Stimulated activated CD8-positive, alpha-beta memory T cell treated with anti-CD3 and anti-CD28 coated beads, Interleukin-12 subunit alpha, Interleukin-12 subunit beta, amount 100 ng/mL, for 4 hours (primary cell): Measurements from ENCODE around the gene AIFM1.

Experiments used
- DNase-seq: peaks from one replicate; pipeline ENCODE4 v3.0.0-alpha.2; 2020; ENCODE audit warnings: low read depth

The AIFM1 gene

GRCh38 chrX:130091980-130092522 is 73.6 kb downstream of the AIFM1 start:
- peak; percentile 71 for DNase-seq

- no peak for DNase-seq
Measured at GRCh38 chrX:130090364-130090763, 75.3 kb downstream of the AIFM1 start.

DNA sequence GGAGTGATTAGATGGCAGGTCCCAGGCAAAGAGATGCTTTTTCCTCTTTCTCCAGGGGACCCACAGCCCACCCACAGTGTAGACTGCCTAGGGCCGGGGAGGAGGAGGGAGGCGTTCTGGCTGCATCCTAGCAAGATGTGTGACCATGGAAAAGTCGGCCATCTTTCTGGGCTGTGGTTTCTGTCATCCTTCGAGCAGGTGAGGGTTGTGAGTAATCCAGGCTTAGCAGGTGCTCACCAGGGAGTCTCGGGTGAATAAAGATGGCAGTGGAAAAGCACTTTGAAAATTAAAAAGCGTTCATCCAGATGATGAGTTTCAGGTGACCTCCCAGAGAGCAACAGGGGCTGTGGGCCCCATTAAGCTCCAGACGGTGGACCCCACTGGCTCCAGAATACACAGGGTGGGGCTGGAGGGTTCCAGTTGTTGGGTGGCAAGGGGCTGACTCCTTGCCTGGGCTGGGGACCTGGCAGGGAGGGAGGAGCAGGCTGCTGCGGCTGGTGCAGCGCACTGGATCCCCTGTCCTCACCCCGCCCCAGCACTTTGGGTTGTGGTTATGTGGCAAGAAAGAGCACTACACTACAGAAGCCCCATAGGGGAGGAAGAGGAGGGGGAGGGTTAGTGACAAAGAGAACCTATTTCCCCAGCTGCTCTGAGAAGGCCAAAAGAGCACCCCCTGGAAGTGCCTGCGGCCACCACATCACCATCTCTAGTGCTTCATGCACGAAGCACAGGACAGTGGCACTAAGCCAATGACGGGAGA is 79.0 kb downstream of the AIFM1 start:
- DNase-seq: peak; percentile 40

GRCh38 chrX:130085551-130086446 is 79.8 kb downstream of the AIFM1 start:
- no peak for DNase-seq

- DNase-seq: no peak
Measured at GRCh38 chrX:130084631-130085237, 80.9 kb downstream of the AIFM1 start.

- no peak for DNase-seq
Measured at GRCh38 chrX:130083656-130084382, 81.8 kb downstream of the AIFM1 start.

GRCh38 chrX:130083107-130083490 is 82.5 kb downstream of the AIFM1 start:
- DNase-seq: no peak

GRCh38 chrX:130082244-130083106 is 83.2 kb downstream of the AIFM1 start:
- DNase-seq: peak; percentile 56

- DNase-seq: no peak
Measured at GRCh38 chrX:130081421-130082045, 84.1 kb downstream of the AIFM1 start.

- no peak for DNase-seq
Measured at GRCh38 chrX:130080791-130081367, 84.8 kb downstream of the AIFM1 start.

- no peak for DNase-seq
Measured at GRCh38 chrX:130079824-130080406, 85.7 kb downstream of the AIFM1 start.
